HG02763 (cell line): ENCODE data around the gene TPM2.

Experiments
- ATAC-seq: cut with Tn5 transposase; IDR thresholded peaks from one replicate; pipeline ENCODE4 v1.9.1; 2021; ENCODE audit warnings: mild to moderate bottlenecking, moderate library complexity; ENCODE audit not compliant: unreplicated experiment

TPM2 gene

DNA sequence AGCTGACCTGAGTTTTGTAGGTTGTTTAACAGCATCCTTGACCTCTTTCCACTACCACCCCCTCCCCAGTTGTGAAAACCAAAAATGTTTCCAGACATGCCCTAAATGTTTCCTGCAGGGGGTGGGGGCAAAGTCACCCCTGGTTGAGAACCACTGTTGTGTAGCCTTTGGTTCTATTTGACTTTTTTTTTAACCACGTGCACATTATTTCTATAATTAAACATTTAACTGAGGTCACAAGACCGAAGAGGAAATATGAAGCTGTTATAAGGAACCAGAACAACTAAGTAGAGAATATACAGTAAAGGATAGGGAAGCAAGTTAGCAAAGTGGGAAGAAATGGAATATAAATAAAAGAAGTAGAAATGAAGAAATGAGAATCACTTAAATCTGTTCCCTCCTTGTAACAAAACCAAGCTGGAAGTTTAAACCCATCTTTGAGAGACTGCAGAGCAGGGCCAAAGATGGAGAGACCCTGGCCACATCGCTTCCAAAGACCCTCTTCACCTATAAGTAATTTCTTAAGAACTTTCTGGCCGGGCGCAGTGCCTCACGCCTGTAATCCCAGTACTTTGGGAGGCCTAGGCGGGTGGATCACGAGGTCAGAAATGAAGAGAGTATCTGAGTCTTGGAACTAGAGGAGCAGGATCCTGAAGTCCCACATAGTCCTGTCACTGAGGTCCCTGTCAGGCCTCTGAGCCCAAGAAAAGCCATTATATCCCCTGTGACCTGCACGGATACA, 53.4 kb downstream of the TPM2 start:
- ATAC-seq = no peak

DNA sequence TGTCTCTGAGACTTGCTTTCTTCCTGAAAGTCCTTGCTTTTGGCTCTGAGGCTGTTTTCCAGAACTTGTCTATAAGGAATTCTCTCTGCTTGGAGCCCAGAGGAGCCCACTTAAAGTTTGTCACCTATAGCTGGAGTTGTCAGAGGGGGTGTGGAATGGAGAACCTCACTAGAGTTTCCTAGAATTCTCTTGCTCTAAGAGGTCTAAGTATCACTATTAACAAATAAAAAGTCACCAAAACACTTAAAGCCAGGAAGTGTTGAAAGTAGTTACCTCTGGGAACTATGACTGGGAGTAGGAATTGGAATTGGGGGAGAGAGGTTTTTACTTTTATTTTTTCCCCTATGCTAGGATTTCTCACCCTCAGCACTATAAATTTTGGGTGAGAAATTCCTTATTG, 54.0 kb downstream of the TPM2 start:
- no peak for ATAC-seq
